Breast epithelium (tissue), 4 donors: ENCODE results near the gene CASS4. TPM values are rescaled to one million over a fixed set of nuclear protein-coding genes. Genes with fewer than 3 reads are reported as not detected.

Experiments used
- DNase-seq, 2 donors: peaks; one replicate each; pipeline ENCODE4 v3.0.0-alpha.2; 2019; ENCODE audit warnings: low spot score in 2 of 2
- H3K27ac ChIP-seq, 2 donors: fragments of 200-600 bp; sonication (generic) in 1 of 2; one replicate each; pipeline ENCODE4 v1.5.1; 2016 to 2019; ENCODE audit warnings: mild to moderate bottlenecking in 1 of 2
- H3K27me3 ChIP-seq, 2 donors: fragments of 200-600 bp; sonication (generic) in 1 of 2; one replicate each; pipeline versions ENCODE4 v1.5.1 to v1.6.0; 2017 to 2019; ENCODE audit warnings: control low read depth in 1 of 2, mild to moderate bottlenecking in 1 of 2
- H3K36me3 ChIP-seq: fragments of 200-600 bp; one replicate; pipeline ENCODE4 v1.5.1; 2019
- H3K4me1 ChIP-seq, 2 donors: fragments of 200-600 bp; sonication (generic); one replicate each; pipeline ENCODE4 v1.5.1; 2016 to 2019; ENCODE audit warnings: control low read depth in 1 of 2
- H3K4me3 ChIP-seq, 3 donors: fragments of 200-600 bp; sonication (generic); 1 replicate in 2 of 3; 2 replicates in 1 of 3; pipeline ENCODE4 v1.5.1; 2016 to 2019; ENCODE audit warnings: mild to moderate bottlenecking in 3 of 3, moderate library complexity in 2 of 3
- H3K9me3 ChIP-seq, 2 donors: fragments of 200-600 bp; sonication (generic) in 1 of 2; one replicate each; pipeline ENCODE4 v1.5.1; 2016 to 2019; ENCODE audit warnings: control low read depth in 1 of 2
- CTCF ChIP-seq, 3 donors: fragments of 450-650 bp; IDR thresholded peaks; one replicate each; pipeline ENCODE4 v1.5.1; 2016 to 2017; ENCODE audit warnings: antibody characterized with exemption in 3 of 3, mild to moderate bottlenecking in 3 of 3, moderate library complexity in 3 of 3
- POLR2A ChIP-seq: fragments of 450-650 bp; IDR thresholded peaks from one replicate; pipeline ENCODE4 v1.6.1; 2016; ENCODE audit warnings: antibody characterized with exemption, mild to moderate bottlenecking, moderate library complexity
- POLR2AphosphoS5 ChIP-seq, 3 donors: sonication (generic); formaldehyde crosslinking; IDR thresholded peaks; one replicate each; pipeline ENCODE4 v1.6.1; 2017; ENCODE audit warnings: antibody characterized with exemption in 3 of 3
- intact Hi-C: fragments of 100-400 bp; cut with DNase I; formaldehyde crosslinking; loops from one replicate; pipeline ENCODE4 v1.15.1; 2023; ENCODE audit warnings: low total_unique reads
- total RNA-seq, 3 donors: library from RNA; depleted of rRNA; stranded (reverse); fragments of >200 nt; gene quantifications; one replicate each; pipeline ENCODE4 v1.1.0, GENCODE V29; 2016

The CASS4 gene
- total RNA-seq, 3 donors from 2014 or later = 1.6 to 3.4 (median 2.2) TPM

DNA sequence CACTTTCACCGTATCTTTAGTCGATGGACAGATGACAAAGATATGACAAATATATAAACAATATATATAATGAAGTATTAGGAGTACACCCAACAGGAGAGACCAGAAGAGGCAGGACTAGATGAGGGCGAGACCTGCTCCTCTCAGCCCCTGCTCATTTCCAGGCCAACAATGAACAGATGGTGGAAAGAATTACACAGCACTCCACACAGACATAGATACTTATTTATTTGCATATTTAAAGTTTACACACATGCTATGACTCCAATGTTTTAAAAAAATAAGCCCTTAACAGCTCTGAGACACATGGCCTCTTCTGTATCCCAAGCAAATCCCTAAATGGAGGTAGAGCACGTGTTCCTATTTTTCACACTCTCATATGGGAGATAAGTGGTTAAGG, 42.9 kb upstream of the CASS4 start:
- Histone ChIP-seq H3K9me3 (no peaks in the 10 kb centered on the region), H3K4me1 (no peaks in the 10 kb centered on the region), H3K27ac (no peak overlapping the region), H3K4me3 (no peak overlapping the region), H3K36me3 (no peaks in the 10 kb centered on the region), H3K27me3 (no peaks in the 10 kb centered on the region)
- no peak for TF ChIP-seq CTCF (IDR thresholded peaks at IDR 0.05)
- TF ChIP-seq POLR2AphosphoS5 (IDR thresholded peaks at IDR 0.05) = no peak
- TF ChIP-seq POLR2A = no peak
- intact Hi-C loops = no loop called here
- no peak for DNase-seq

DNA sequence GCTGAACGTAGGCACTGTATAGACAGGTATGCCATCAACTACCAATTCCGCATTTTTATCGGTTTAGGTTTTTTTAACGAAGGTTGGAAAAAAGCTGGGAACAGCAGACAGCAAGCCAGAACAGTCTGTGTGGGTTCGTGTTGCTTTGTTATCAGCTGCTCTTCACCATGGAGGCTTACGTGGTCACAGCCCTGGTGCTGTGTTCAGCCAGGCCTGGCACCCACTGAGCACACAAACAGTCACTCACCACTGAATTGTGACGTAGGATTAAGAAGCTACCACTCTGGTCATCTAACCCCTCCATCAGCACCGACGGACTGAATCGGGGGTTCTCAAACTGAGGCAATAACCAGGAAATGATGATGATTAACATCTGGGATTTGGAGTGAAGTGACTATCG, 40.1 kb upstream of the CASS4 start:
- no peak overlapping the region for H3K27ac ChIP-seq
- intact Hi-C loops = no loop called here
- H3K4me1 ChIP-seq = no peaks in the 10 kb centered on the region
- H3K36me3 ChIP-seq = no peaks in the 10 kb centered on the region
- no peak for DNase-seq
- no peak overlapping the region for H3K4me3 ChIP-seq
- TF ChIP-seq CTCF (IDR thresholded peaks at IDR 0.05) = no peak
- TF ChIP-seq POLR2AphosphoS5 (IDR thresholded peaks at IDR 0.05) = no peak
- no peak for TF ChIP-seq POLR2A
- H3K27me3 ChIP-seq = no peaks in the 10 kb centered on the region
- no peaks in the 10 kb centered on the region for H3K9me3 ChIP-seq

GRCh38 chr20:56372850-56373249, 39.2 kb upstream of the CASS4 start:
- DNase-seq = no peak
- intact Hi-C loops = no loop called here

GRCh38 chr20:56373942-56374341, 38.1 kb upstream of the CASS4 start:
- no peak overlapping the region for H3K4me3 ChIP-seq
- no peaks in the 10 kb centered on the region for H3K4me1 ChIP-seq
- no peaks in the 10 kb centered on the region for H3K36me3 ChIP-seq
- DNase-seq = no peak
- no peaks in the 10 kb centered on the region for H3K27me3 ChIP-seq
- H3K27ac ChIP-seq = no peak overlapping the region
- intact Hi-C loops = no loop called here
- H3K9me3 ChIP-seq = no peaks in the 10 kb centered on the region
- TF ChIP-seq POLR2A = no peak
- no peak for TF ChIP-seq CTCF (IDR thresholded peaks at IDR 0.05)
- TF ChIP-seq POLR2AphosphoS5 (IDR thresholded peaks at IDR 0.05) = no peak

More at GRCh38 chr20:56372850-56373249, 39.2 kb upstream of the CASS4 start:
- TF ChIP-seq CTCF (IDR thresholded peaks at IDR 0.05) (no peak), POLR2AphosphoS5 (IDR thresholded peaks at IDR 0.05) (no peak), POLR2A (no peak)
- H3K4me3 ChIP-seq = no peak overlapping the region
- no peaks in the 10 kb centered on the region for H3K9me3 ChIP-seq
- no peaks in the 10 kb centered on the region for H3K27me3 ChIP-seq
- H3K36me3 ChIP-seq = no peaks in the 10 kb centered on the region
- H3K27ac ChIP-seq = no peak overlapping the region
- no peaks in the 10 kb centered on the region for H3K4me1 ChIP-seq

DNA sequence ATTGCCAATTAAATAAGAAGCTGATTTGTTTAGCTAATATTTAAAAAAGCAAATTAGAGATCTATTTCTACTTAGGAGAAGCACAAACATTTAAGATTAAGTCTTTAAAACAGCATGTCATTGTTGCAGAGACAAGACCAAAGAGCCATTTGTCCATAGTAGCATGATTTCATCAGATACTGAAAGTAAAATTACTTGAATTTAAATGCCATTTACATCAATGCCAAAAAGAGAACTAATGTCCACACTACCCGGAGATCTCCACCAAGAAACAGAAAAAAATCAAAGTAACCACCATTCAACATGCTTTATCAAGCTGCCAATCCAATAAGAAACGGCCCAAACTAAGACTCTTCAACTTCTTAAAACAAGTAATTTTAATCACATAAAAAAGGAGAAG, 35.7 kb upstream of the CASS4 start:
- no peak for TF ChIP-seq POLR2A
- H3K9me3 ChIP-seq = no peaks in the 10 kb centered on the region
- no peaks in the 10 kb centered on the region for H3K36me3 ChIP-seq
- H3K27ac ChIP-seq = no peak overlapping the region
- H3K4me3 ChIP-seq = no peak overlapping the region
- no peaks in the 10 kb centered on the region for H3K27me3 ChIP-seq
- H3K4me1 ChIP-seq = no peaks in the 10 kb centered on the region
- no peak for DNase-seq
- intact Hi-C loops = loop anchor here (2.0 kb wide), 1 partner anchor 46 kb away; no protein-coding TSS in a partner anchor

GRCh38 chr20:56378386-56378785, 33.7 kb upstream of the CASS4 start:
- TF ChIP-seq POLR2A (no peak), POLR2AphosphoS5 (IDR thresholded peaks at IDR 0.05) (no peak), CTCF (IDR thresholded peaks at IDR 0.05) (no peak)
- intact Hi-C loops = no loop called here
- H3K36me3 ChIP-seq = no peaks in the 10 kb centered on the region
- H3K27ac ChIP-seq = no peak overlapping the region
- no peak overlapping the region for H3K4me3 ChIP-seq
- no peak for DNase-seq
- no peaks in the 10 kb centered on the region for H3K9me3 ChIP-seq
- H3K4me1 ChIP-seq = no peaks in the 10 kb centered on the region
- H3K27me3 ChIP-seq = no peaks in the 10 kb centered on the region
